ENCODE results near the gene KRTAP4-5. TPM values are rescaled to one million over a fixed set of nuclear protein-coding genes. Genes with fewer than 3 reads are reported as not detected.
"Not testable (repeated sequence)": the region's sequence is repeated elsewhere in the genome, so short reads cannot be mapped to it uniquely, and the experiment has no call there.

Gene KRTAP4-5
- total and polyA plus RNA-seq, 2 experiments from 2014 or later = not detected

- H3K27me3 ChIP-seq (replicated peaks; ENCODE audit: insufficient read depth) = no peaks in the 10 kb centered on the region
- H3F3A ChIP-seq (ENCODE audit: insufficient read depth) = no peaks in the 10 kb centered on the region; the same call in none of the 2 replicates
- in situ Hi-C loops (cut with MboI) = no loop called here
- H3K9me2 ChIP-seq (ENCODE audit: insufficient read depth) = no peaks in the 10 kb centered on the region
- no peak for DNase-seq
- H3K4me1 ChIP-seq (ENCODE audit: insufficient read depth) = peaks cover 6% of the 10 kb centered on the region; the same call in 1 of the 2 replicates
- no peak overlapping the region for H3K27ac ChIP-seq
- H3K36me3 ChIP-seq (ENCODE audit: low read depth) = no peaks in the 10 kb centered on the region
- H4K20me1 ChIP-seq (ENCODE audit: insufficient read depth) = no peaks in the 10 kb centered on the region
- H3K4me2 ChIP-seq (ENCODE audit: unreplicated experiment) = no peak overlapping the region
- TF ChIP-seq EZH2 (IDR thresholded peaks at IDR 0.05; ENCODE audit: insufficient read depth, poor library complexity, severe bottlenecking) = no peak
- TF ChIP-seq EZH2phosphoT487 (IDR thresholded peaks at IDR 0.05; ENCODE audit: insufficient read depth, low read depth) = no peak
- H3K9ac ChIP-seq = no peak overlapping the region
- H2AFZ ChIP-seq = no peak overlapping the region
- no peaks in the 10 kb centered on the region for H3K9me3 ChIP-seq (ENCODE audit: low read depth)
- 77 to 82% methylated on average over 4 of the region's 4 CpGs for WGBS, 2 experiments (ENCODE audit: low coverage in 1 of 2, low lambda C conversion rate in 2 of 2, missing lambda C conversion rate in 2 of 2)
- H3K4me3 ChIP-seq = no peak overlapping the region
- H3K79me2 ChIP-seq (ENCODE audit: insufficient read depth) = no peaks in the 10 kb centered on the region
Observed at GRCh38 chr17:41118721-41119120, 30.9 kb downstream of the KRTAP4-5 start.

GRCh38 chr17:41117846-41118386 lies 31.7 kb downstream of the KRTAP4-5 start, which contains the start of gene KRTAP4-11:
Gene KRTAP4-11, minus strand, starts transcription at chr17:41118373. Its CDS starts 58 bp downstream, at chr17:41118315.
- H3K9me3 ChIP-seq (ENCODE audit: low read depth); H3K9me2 ChIP-seq (ENCODE audit: insufficient read depth); H3K4me3 ChIP-seq; H3K4me1 ChIP-seq (ENCODE audit: insufficient read depth); H3K27me3 ChIP-seq (replicated peaks; ENCODE audit: insufficient read depth); H3F3A ChIP-seq (ENCODE audit: insufficient read depth); in situ Hi-C loops (cut with MboI); H4K20me1 ChIP-seq (ENCODE audit: insufficient read depth); H3K27ac ChIP-seq; H3K4me2 ChIP-seq (ENCODE audit: unreplicated experiment); H2AFZ ChIP-seq; H3K36me3 ChIP-seq (ENCODE audit: low read depth); H3K9ac ChIP-seq; H3K79me2 ChIP-seq (ENCODE audit: insufficient read depth); DNase-seq: not testable (repeated sequence)
- WGBS, 2 experiments (ENCODE audit: low coverage in 1 of 2, low lambda C conversion rate in 2 of 2, missing lambda C conversion rate in 2 of 2) = 91% methylated on average over 10 of the region's 10 CpGs

DNA sequence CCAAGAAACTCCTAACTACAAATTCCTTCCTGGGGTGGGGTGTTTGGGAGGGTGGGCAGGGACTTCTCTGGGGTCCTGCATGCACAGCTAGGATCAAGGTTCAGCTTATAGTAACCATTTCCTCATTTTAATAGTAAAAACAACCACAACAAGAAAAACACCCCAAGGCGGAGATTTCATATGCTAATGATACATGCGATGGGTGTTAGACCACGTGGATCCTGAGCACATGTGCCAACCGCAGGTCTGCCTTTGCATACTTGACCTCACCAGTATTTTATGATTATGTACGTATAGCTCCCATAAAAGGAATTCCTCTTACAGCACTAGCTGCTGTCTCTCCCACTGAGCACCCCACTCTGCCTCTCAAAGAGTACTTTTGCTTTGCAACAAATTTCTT lies 33.3 kb downstream of the KRTAP4-5 start:
- TF ChIP-seq EZH2phosphoT487 (IDR thresholded peaks at IDR 0.05; ENCODE audit: insufficient read depth, low read depth) = no peak
- TF ChIP-seq EZH2 (IDR thresholded peaks at IDR 0.05; ENCODE audit: insufficient read depth, poor library complexity, severe bottlenecking) = no peak
- Histone ChIP-seq H4K20me1 (ENCODE audit: insufficient read depth) (no peaks in the 10 kb centered on the region), H3K9ac (no peak overlapping the region), H3K27me3 (replicated peaks; ENCODE audit: insufficient read depth) (no peaks in the 10 kb centered on the region), H3F3A (ENCODE audit: insufficient read depth) (no peaks in the 10 kb centered on the region; the same call in 1 of the 2 replicates), H3K36me3 (ENCODE audit: low read depth) (peaks cover 6% of the 10 kb centered on the region; the same call in 1 of the 2 replicates), H3K9me2 (ENCODE audit: insufficient read depth) (no peaks in the 10 kb centered on the region), H3K79me2 (ENCODE audit: insufficient read depth) (no peaks in the 10 kb centered on the region), H3K4me1 (ENCODE audit: insufficient read depth) (no peaks in the 10 kb centered on the region), H3K9me3 (ENCODE audit: low read depth) (no peaks in the 10 kb centered on the region), H3K4me3 (no peak overlapping the region), H2AFZ (no peak overlapping the region), H3K4me2 (ENCODE audit: unreplicated experiment) (no peak overlapping the region), H3K27ac (no peak overlapping the region)
- WGBS, 2 experiments (ENCODE audit: low coverage in 1 of 2, low lambda C conversion rate in 2 of 2, missing lambda C conversion rate in 2 of 2) = 63 to 67% methylated on average over 5 of the region's 5 CpGs
- DNase-seq = no peak
- in situ Hi-C loops (cut with MboI) = no loop called here

- no peak for TF ChIP-seq EZH2phosphoT487 (IDR thresholded peaks at IDR 0.05; ENCODE audit: insufficient read depth, low read depth)
- TF ChIP-seq EZH2 (IDR thresholded peaks at IDR 0.05; ENCODE audit: insufficient read depth, poor library complexity, severe bottlenecking) = no peak
- Histone ChIP-seq H3K4me2 (ENCODE audit: unreplicated experiment) (no peak overlapping the region), H3K27ac (no peak overlapping the region), H3K9me2 (ENCODE audit: insufficient read depth) (0 out of 2 replicates have a peak, but pooled peaks cover 5% of the 10 kb centered on the region), H2AFZ (no peak overlapping the region), H3K9ac (peak overlapping the region; percentile 28), H3K36me3 (ENCODE audit: low read depth) (peaks cover 7% of the 10 kb centered on the region; the same call in 1 of the 2 replicates), H4K20me1 (ENCODE audit: insufficient read depth) (no peaks in the 10 kb centered on the region), H3F3A (ENCODE audit: insufficient read depth) (peaks cover 2% of the 10 kb centered on the region), H3K4me3 (peak overlapping the region; percentile 18; the same call in 1 of the 2 replicates), H3K27me3 (replicated peaks; ENCODE audit: insufficient read depth) (no peaks in the 10 kb centered on the region), H3K4me1 (ENCODE audit: insufficient read depth) (0 out of 2 replicates have a peak, but pooled peaks cover 2% of the 10 kb centered on the region), H3K79me2 (ENCODE audit: insufficient read depth) (no peaks in the 10 kb centered on the region), H3K9me3 (ENCODE audit: low read depth) (no peaks in the 10 kb centered on the region)
- 60 to 61% methylated on average over 2 of the region's 2 CpGs for WGBS, 2 experiments (ENCODE audit: low coverage in 1 of 2, low lambda C conversion rate in 2 of 2, missing lambda C conversion rate in 2 of 2)
- DNase-seq = no peak
- in situ Hi-C loops (cut with MboI) = no loop called here
Observed at GRCh38 chr17:41111151-41111885, 38.3 kb downstream of the KRTAP4-5 start.

- H3K4me2 ChIP-seq (ENCODE audit: unreplicated experiment); H3K9me2 ChIP-seq (ENCODE audit: insufficient read depth); H3K9me3 ChIP-seq (ENCODE audit: low read depth); H3K27ac ChIP-seq; H3K79me2 ChIP-seq (ENCODE audit: insufficient read depth); H3K27me3 ChIP-seq (replicated peaks; ENCODE audit: insufficient read depth); H2AFZ ChIP-seq; H3K36me3 ChIP-seq (ENCODE audit: low read depth); H4K20me1 ChIP-seq (ENCODE audit: insufficient read depth); in situ Hi-C loops (cut with MboI); H3K9ac ChIP-seq; DNase-seq: not testable (repeated sequence)
- peaks cover 19% of the 10 kb centered on the region for H3F3A ChIP-seq (ENCODE audit: insufficient read depth)
- WGBS, 2 experiments (ENCODE audit: low coverage in 1 of 2, low lambda C conversion rate in 2 of 2, missing lambda C conversion rate in 2 of 2) = 47 to 50% methylated on average over 1 of the region's 1 CpG
- peaks cover 22% of the 10 kb centered on the region for H3K4me1 ChIP-seq (ENCODE audit: insufficient read depth)
- peak overlapping the region; percentile 31; the same call in 1 of the 2 replicates for H3K4me3 ChIP-seq
Observed at GRCh38 chr17:41108728-41109386, 40.8 kb downstream of the KRTAP4-5 start.

All from GM23248 (cell line).